GM12892 (cell line): ENCODE measurements around the gene ANKRD18B.
"Not testable (repeated sequence)": the region's sequence is repeated elsewhere in the genome, so short reads cannot be mapped to it uniquely, and the experiment has no call there.

Experiments
- DNase-seq: peaks from one replicate; pipeline ENCODE4 v3.0.0; 2011; ENCODE audit not compliant: insufficient read length
- FAIRE-seq: peaks from 2 replicates; lab custom pipeline; 2011; peaks lifted over from hg19 to GRCh38; lab: Jason Lieb, UNC
- POLR2A ChIP-seq: IDR thresholded peaks from 2 replicates; pipeline ENCODE4 v1.6.1; 2011; ENCODE audit warnings: low read depth, low read length, control low read depth
- POLR2AphosphoS5 ChIP-seq: IDR thresholded peaks from 2 replicates; pipeline ENCODE4 v1.6.1; 2011; ENCODE audit warnings: low read depth, low read length, control low read depth
- TAF1 ChIP-seq: IDR thresholded peaks from 2 replicates; pipeline ENCODE4 v1.6.1; 2011; ENCODE audit warnings: low read depth, mild to moderate bottlenecking, control low read depth, low read length, borderline replicate concordance

ANKRD18B gene

DNA sequence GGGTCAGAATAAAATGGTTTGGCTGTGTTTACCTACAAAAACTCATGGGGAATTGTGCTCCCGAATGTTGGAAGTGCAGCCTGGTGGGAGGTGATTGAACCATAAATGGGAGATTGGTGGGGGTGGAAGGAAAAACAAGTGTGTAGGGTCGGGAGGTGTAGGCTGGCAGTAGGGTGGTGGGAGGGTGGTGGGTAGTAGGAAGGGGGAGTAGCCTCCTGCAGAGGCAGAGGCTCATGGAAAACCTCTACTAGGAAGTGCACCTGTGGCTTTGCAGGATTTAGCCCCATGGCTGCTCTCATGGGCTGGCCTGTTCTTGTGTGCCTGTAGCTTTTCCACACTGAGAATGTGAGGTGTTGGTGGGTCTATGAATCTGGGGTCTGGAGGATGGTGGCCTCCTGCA lies 63.7 kb downstream of the ANKRD18B start:
- not testable (repeated sequence) for FAIRE-seq, DNase-seq

DNA sequence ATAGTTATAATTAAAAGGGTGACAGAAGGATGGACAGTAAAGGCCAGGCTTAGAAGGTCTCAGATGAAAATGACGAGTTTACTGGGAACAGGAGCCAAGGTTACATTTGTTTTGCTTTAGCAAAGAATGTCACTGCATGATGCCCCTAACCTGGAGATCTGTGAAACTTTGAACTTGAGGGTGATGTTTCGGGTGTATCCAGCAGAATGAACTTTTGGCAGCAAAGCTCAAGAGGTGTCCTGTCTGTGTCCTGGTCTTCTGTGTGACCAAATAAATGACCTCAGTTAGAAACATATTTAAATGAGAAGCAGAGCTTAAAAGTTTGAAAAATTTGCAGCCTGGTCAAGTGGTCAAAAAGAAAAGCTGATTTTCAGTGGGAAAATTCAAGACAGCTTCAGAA lies 64.8 kb downstream of the ANKRD18B start:
- FAIRE-seq = not testable (repeated sequence)

DNA sequence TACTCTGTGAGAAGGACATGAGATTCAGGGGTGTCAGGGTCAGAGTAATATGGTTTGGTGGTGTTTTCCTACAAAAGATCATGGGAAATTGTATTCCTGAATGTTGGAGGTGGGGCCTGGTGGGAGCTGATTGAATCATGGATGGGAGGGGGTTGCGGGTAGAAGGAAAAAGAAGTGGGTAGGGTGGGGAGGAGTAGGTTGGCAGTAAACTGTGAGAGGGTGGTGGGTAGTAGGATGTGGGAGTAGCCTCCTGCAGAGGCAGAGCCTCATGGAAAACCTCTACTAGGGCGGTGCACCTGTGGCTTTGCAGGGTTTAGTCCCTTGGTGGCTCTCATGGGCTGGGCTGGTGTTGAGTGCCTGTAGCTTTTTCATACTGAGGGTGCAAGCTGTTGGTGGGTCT lies 66.8 kb downstream of the ANKRD18B start:
- DNase-seq = not testable (repeated sequence)

More for the DNA sequence above, 64.8 kb downstream of the ANKRD18B start:
- not testable (repeated sequence) for DNase-seq

DNA sequence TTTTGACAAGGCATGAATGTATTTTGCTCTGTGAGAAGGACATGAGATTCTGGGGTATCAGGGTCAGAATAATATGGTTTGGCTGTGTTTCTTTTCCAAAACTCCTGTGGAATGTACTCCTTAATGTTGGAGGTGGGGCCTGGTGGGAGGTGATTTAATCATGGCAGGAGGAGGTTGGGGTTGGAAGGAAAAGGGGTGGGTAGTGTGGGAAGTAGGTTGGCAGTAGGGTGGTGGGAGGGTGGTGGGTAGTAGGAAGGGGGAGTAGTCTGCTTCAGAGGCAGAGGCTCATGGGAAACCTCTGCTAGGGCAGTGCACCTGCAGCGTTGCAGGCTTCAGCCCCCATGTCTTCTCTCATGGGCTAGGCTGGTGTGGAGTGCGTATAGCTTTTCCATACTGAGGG lies 72.9 kb downstream of the ANKRD18B start:
- FAIRE-seq = not testable (repeated sequence)

More for the DNA sequence above, 66.8 kb downstream of the ANKRD18B start:
- not testable (repeated sequence) for FAIRE-seq

DNA sequence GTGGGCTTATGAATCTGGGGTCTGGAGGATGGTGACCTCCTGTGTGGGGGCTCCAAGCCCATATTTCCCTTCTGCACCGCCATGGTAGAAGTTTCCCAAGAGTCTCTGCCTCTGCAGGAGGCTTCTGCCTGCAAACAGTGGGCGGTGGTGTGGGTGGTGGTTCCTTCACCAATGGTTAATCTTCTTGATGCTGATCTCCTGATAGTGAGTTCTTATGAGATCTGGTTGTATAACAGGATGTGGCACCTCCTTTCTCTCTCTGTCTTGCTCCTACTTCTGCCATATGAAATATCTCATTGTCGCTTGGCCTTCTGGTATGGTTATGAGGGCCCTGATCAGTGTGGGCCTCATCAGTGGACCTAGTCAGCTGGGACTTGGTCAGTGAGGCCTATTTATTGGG lies 73.3 kb downstream of the ANKRD18B start:
- not testable (repeated sequence) for DNase-seq, FAIRE-seq

More for the DNA sequence above, 72.9 kb downstream of the ANKRD18B start:
- not testable (repeated sequence) for DNase-seq

DNA sequence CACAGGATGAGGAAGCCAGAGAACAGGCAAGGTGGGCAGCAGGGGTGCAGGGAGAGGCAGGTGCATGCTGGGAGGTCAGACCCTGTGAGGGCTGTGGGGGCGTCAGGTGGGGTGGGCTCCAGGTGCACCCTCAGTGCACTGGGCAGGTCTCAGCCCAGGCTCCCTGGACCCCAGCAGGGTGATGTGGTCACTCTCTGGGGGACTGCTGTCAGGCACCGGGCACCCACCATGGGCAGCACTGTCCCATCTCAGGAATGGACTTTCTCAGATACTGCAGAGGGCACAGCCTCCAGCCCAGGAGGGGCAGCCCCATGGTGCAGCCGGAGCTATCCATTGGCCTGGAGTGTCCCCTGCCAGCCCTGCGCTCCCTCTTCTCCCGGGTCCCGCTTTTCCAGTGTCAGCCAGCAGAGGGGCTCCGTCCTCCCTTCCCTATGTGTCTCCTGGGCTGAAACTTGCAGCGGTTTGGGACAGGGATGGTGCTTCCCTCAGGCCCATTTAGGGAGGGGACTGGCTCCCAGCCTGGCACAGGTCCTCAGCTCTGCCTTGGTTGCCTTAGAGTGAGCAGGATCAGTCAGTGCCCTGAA lies 74.8 kb downstream of the ANKRD18B start:
- FAIRE-seq, DNase-seq: not testable (repeated sequence)

DNA sequence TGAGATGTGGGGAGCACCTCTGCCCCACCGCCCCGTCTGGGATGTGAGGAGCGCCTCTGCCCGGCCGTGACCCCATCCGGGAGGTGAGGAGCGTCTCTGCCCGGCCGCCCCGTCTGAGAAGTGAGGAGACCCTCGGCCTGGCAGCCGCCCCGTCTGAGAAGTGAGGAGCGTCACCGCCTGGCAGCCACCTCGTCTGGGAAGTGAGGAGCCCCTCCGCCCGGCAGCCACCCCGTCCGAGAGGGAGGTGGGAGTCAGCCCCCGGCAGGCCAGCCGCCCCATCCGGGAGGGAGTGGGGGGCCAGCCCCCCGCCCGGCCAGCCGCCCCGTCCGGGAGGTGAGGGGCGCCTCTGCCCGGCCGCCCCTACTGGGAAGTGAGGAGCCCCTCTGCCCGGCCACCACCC lies 76.9 kb downstream of the ANKRD18B start:
- DNase-seq, FAIRE-seq: not testable (repeated sequence)

DNA sequence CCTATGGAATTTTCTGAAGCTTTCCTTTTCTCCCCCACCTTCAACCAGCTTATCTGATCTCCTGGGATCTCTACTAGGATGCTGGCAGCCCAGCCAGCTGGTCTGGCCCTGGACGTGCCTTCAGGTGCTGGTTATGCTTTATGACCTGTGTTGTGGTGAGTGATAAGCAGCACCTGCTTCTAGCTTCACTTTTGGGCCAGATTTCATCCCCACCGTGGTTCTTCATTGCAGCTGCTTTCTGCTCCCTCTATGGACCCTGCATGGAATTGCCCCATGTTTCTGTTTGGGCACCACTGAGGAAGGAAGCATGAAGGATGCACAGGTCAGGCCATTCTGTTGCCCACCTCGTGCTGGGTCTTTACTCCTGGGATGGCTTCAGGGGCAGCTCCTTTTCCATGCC lies 80.2 kb downstream of the ANKRD18B start:
- FAIRE-seq, DNase-seq: not testable (repeated sequence)

DNA sequence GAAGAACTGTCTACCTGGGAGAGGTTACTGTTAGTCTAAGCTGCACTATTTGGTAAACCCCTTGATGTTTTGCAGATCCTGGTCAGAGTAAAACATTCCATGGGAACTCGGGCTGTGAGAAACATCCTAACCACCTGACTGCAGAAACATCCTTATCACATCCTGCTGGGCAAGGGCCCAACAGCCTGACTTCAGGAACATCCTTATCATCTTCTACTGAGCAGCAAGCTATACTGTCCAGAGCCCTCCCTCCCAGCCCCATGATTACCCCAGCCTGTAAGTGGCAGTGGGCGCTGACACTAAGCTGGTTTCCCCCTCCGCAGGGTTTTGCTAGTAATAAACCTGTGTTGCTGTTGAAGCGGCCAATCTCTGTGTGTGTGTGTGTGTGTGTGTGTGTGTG lies 80.9 kb downstream of the ANKRD18B start:
- FAIRE-seq, DNase-seq: not testable (repeated sequence)

DNA sequence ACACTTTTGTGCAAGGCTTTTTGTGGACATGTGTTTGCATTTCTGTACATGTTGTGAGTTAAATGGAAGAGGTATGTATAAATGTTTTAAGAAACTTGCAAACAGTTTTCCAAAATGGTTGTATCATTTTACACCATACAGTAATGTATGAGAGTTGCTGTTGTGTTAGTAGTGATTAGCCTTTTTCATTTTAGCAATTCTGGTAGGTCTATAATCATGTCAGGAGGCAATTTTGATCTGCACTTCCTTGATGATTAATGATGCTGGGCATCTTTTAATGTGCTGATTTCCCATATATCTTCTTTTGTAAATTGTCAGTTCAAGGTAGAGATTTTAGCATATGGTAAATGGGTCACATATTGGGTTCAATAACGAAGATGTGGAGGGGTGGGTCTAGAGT lies 87.3 kb downstream of the ANKRD18B start:
- DNase-seq = no peak
- TF ChIP-seq TAF1 (no peak), POLR2AphosphoS5 (no peak), POLR2A (no peak)
- no peak for FAIRE-seq

DNA sequence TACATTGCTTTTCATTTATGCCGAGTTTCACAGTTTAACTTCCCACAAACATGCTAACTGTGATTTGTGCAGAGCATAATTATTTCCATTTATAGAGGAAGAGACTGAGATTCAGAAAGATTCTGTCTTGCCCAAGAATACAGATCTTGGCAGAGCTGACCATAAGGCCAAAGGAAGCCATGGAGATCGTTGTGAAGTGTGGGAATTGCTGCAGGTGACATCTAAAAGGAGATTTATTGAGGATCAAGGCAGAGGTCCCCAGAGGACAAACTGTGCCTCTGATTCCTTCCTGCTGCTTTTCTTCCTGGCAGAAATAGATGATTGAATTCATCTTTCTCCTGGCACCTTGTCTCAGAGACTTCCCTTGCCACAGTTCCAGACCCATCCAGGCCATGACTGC lies 88.4 kb downstream of the ANKRD18B start:
- not testable (repeated sequence) for FAIRE-seq, DNase-seq

DNA sequence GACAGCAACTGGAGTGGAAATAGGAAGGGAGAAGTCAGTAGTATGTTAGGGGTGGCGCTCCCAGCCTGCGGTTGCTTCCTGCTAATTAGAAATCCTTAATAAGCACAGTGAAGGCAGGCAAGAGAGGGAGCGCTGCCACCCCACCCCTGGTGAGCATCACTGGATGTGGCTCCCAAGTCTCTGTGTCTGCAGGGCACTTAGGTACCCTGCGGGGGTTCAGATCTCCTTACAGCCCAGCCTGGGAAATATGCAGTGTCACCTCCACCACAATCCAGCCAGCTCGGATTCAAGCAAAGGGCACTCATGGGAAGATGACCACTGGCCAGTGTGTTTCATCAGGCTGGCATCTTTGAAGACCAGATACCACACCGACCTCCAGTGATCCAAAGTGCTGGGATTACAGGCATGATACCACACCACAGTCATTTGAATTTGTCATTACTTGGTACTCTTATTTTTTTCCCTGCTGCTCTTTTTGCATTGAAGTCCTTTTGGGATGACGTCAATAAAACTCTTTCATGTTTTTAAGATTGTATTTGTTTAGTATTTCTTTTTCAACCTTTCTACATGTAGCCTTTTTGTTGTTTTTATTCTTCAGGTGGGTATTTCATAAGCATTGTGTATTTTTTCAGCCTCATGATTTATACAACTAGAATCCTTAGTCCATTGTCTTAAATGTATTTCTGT lies 90.1 kb downstream of the ANKRD18B start:
- FAIRE-seq (no peak), DNase-seq (no peak)
- TF ChIP-seq POLR2AphosphoS5 (no peak), TAF1 (no peak), POLR2A (no peak)

DNA sequence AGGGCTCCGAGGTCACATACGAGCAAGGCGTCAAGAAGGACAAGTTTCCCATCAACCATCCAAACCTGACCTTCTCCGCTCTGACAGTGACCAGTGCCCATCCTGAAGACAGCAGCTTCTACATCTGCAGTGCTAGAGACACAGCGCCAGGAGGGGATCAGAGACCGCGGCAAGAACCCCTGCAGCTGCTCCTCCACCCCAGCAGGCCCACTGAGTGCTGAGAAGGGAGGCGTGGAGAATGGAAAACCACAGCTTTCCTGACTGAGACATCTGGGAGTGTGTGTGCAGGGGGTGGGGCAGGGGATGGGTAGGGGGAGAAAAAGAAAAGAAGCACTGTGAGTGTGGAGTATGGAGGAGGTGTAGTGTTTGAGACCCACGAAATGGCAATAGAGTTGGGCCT lies 94.3 kb downstream of the ANKRD18B start:
- not testable (repeated sequence) for FAIRE-seq, DNase-seq

DNA sequence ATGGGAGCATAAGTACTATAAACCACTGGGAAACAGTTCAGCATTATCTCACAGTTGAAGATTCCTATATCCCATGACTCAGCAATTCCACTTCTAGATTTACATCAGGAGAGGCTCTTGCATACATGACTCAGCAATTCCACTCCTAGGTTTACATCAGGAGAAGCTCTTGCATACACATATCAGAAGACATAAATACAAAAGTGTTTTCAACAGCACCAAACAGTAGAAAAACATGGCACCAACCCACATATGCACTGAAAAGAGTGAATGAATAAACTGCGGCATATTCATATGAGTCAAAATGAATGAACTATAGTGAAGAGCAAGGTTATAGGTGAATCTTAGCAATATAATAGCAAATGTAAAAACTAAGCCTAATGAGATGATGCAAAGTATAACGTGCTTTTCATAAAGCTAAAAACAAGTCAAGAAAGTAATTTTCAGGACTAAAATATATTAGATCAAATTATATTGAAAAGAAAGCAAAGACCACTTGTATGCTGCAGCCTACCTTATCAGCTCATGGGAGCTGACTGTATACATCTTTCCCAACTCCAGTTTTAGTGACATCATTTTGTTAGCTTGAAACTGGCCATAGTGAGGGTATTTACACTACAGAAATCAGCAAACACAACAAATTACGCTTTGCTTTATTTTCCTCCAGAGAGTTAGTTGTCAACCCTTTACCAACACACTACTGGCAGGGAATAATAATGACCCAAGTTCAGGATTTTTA lies 95.8 kb downstream of the ANKRD18B start:
- TF ChIP-seq POLR2AphosphoS5 (no peak), POLR2A (no peak), TAF1 (no peak)
- DNase-seq = no peak
- FAIRE-seq = no peak
